HL-60/S4 treated with phorbol 12-myristate 13-acetate at 8.2 ng/mL for 4 days and 3 days (cell line): Measurements from ENCODE around the gene PAFAH1B2.
"Not testable (repeated sequence)": the region's sequence is repeated elsewhere in the genome, so short reads cannot be mapped to it uniquely, and the experiment has no call there.

ENCODE experiments used
- in situ Hi-C: fragments of 300-500 bp; cut with MboI; formaldehyde crosslinking; loops from 2 replicates; pipeline ENCODE4 v1.15.0; 2022; ENCODE audit warnings: low sequenced_read_pairs

Gene PAFAH1B2

GRCh38 chr11:117126223-117126965, 17.7 kb upstream of the PAFAH1B2 start:
- in situ Hi-C loops = no loop called here

GRCh38 chr11:117127171-117127901, 16.8 kb upstream of the PAFAH1B2 start:
- in situ Hi-C loops = no loop called here

- in situ Hi-C loops = no loop called here
These were observed 15.8 kb upstream of the PAFAH1B2 start for GRCh38 chr11:117128289-117128688.

- in situ Hi-C loops = not testable (repeated sequence)
These were observed 13.7 kb upstream of the PAFAH1B2 start for GRCh38 chr11:117130396-117130795.

- in situ Hi-C loops = no loop called here
These were observed 13.2 kb upstream of the PAFAH1B2 start for GRCh38 chr11:117130879-117131278.

GRCh38 chr11:117134431-117134830, 9.7 kb upstream of the PAFAH1B2 start:
- in situ Hi-C loops = no loop called here

- in situ Hi-C loops = not testable (repeated sequence)
These were observed 9.1 kb upstream of the PAFAH1B2 start for GRCh38 chr11:117134979-117135378.

- in situ Hi-C loops = not testable (repeated sequence)
These were observed 6.6 kb upstream of the PAFAH1B2 start for GRCh38 chr11:117137223-117138086.

- in situ Hi-C loops = no loop called here
These were observed 697 bp upstream of the PAFAH1B2 start for GRCh38 chr11:117143390-117143789.

- in situ Hi-C loops = no loop called here
These were observed 648 bp downstream of the PAFAH1B2 start for GRCh38 chr11:117144477-117145392.

- in situ Hi-C loops = no loop called here
These were observed 1.3 kb downstream of the PAFAH1B2 start for GRCh38 chr11:117145393-117145761.

- in situ Hi-C loops = no loop called here
These were observed 2.4 kb downstream of the PAFAH1B2 start for GRCh38 chr11:117146521-117146920.

- in situ Hi-C loops = no loop called here
These were observed 8.0 kb downstream of the PAFAH1B2 start for GRCh38 chr11:117152066-117152465.

- in situ Hi-C loops = no loop called here
These were observed 10.4 kb downstream of the PAFAH1B2 start for GRCh38 chr11:117154468-117154867.

GRCh38 chr11:117157507-117157906, 13.4 kb downstream of the PAFAH1B2 start:
- in situ Hi-C loops = no loop called here

- in situ Hi-C loops = no loop called here
These were observed 15.8 kb downstream of the PAFAH1B2 start for GRCh38 chr11:117159892-117160291.

GRCh38 chr11:117160826-117161225, 16.7 kb downstream of the PAFAH1B2 start:
- in situ Hi-C loops = no loop called here

- in situ Hi-C loops = no loop called here
These were observed 22.4 kb downstream of the PAFAH1B2 start for GRCh38 chr11:117166491-117166890.

- in situ Hi-C loops = no loop called here
These were observed 25.6 kb downstream of the PAFAH1B2 start for GRCh38 chr11:117169736-117170135.

GRCh38 chr11:117170210-117170609, 26.1 kb downstream of the PAFAH1B2 start:
- in situ Hi-C loops = no loop called here
